Effector memory CD8-positive, alpha-beta T cell (primary cell): ENCODE measurements around the gene C1orf210.

Source experiments
- ATAC-seq: fragments of 150-1000 bp; cut with Tn5 transposase; replicated peaks from 2 replicates; pipeline ENCODE4 v1.10.0; 2021; ENCODE audit warnings: mild to moderate bottlenecking, moderate library complexity
- DNase-seq, 3 experiments: peaks; one replicate each; pipeline ENCODE4 v3.0.0; 2021
- H3K27ac Mint-ChIP-seq, 2 donors: one replicate each; pipeline ENCODE4 v1.8.0; 2022; ENCODE audit warnings: mild to moderate bottlenecking in 2 of 2, mixed read lengths in 2 of 2, moderate library complexity in 2 of 2
- H3K27me3 Mint-ChIP-seq, 2 donors: one replicate each; pipeline ENCODE4 v1.8.0; 2022; ENCODE audit warnings: mixed read lengths in 2 of 2
- H3K36me3 Mint-ChIP-seq: one replicate; pipeline ENCODE4 v1.8.0; 2022; ENCODE audit warnings: mild to moderate bottlenecking, moderate library complexity, mixed read lengths; ENCODE audit not compliant: insufficient read depth
- H3K4me1 Mint-ChIP-seq, 2 donors: one replicate each; pipeline ENCODE4 v1.8.0; 2022; ENCODE audit warnings: low read depth in 2 of 2, mixed read lengths in 2 of 2
- H3K4me3 Mint-ChIP-seq, 2 donors: one replicate each; pipeline ENCODE4 v1.8.0; 2022; ENCODE audit warnings: mild to moderate bottlenecking in 2 of 2, mixed read lengths in 2 of 2, moderate library complexity in 2 of 2
- H3K9me3 Mint-ChIP-seq, 2 donors: one replicate each; pipeline ENCODE4 v1.8.0; 2022; ENCODE audit warnings: mixed read lengths in 2 of 2

The C1orf210 gene

DNA sequence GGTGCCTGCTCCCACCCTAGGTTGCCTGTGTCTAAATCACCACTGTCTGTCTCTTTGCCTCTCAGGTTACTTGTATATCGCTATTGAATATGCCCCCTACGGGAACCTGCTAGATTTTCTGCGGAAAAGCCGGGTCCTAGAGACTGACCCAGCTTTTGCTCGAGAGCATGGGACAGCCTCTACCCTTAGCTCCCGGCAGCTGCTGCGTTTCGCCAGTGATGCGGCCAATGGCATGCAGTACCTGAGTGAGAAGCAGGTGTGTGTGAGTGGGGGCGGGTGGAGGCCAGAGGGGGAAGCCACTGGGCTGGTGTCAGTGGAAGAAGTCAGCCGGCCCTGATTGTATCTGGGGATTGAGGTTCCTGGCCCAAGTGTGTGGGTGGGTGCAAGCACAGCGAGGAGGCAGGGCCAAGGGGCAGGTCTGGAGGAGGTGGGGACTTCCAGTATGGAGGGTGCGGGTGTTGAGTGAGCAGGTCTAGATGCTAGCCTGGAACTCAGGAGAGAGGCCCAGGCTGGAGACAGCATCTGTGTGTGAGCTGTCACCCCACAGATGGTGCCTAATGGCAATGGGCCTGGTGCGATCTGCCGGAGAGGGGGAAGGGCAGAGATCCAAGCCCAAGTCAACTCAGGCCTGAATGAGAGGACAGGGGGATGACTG lies 32.6 kb upstream of the C1orf210 start:
- no peak for DNase-seq
- H3K4me1 Mint-ChIP-seq = no peaks in the 10 kb centered on the region
- no peaks in the 10 kb centered on the region for H3K9me3 Mint-ChIP-seq
- no peaks in the 10 kb centered on the region for H3K36me3 Mint-ChIP-seq
- no peak for ATAC-seq
- peak overlapping the region in 1 of 2 donors; percentile 31 for H3K27ac Mint-ChIP-seq
- peaks cover 0 to 11% of the 10 kb centered on the region in 2 donors for H3K27me3 Mint-ChIP-seq
- H3K4me3 Mint-ChIP-seq = no peak overlapping the region

DNA sequence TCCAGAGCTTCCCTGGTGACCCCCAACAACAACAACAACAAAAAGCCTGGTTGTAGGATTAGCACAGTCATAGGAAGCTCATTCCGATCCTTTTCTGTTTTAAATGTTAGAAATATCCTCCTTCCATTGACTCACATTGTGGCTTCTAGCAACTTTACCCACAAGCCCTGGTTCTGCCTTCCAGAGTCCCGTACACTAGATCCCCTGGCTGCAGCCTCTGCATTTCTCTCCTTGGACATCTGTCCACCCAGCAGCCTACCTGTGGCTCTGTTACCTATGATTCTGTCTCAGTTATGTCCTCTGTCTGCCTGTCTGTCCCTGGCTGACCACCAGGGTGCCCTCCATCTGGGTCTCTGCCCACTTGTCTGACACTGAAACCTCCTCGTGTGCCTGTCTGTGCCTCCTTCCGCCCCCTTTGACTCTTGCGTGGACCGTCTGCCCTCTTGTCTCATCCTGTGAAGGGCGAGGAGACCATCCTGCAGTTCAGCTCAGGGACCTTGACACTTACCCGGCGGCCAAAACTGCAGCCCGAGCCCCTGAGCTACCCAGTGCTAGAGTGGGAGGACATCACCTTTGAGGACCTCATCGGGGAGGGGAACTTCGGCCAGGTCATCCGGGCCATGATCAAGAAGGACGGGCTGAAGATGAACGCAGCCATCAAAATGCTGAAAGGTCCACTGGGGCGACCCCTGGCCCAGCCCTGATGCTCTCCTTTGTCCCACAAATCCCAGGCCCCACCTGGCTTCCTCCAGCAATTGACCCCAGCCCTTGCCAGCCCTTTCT lies 31.5 kb upstream of the C1orf210 start:
- Mint-ChIP-seq H3K27me3 (peaks cover 0 to 11% of the 10 kb centered on the region in 2 donors), H3K4me3 (no peak overlapping the region), H3K27ac (peak overlapping the region; percentile 31 to 56), H3K9me3 (no peaks in the 10 kb centered on the region), H3K4me1 (no peaks in the 10 kb centered on the region), H3K36me3 (no peaks in the 10 kb centered on the region)
- no peak for ATAC-seq
- no peak for DNase-seq

DNA sequence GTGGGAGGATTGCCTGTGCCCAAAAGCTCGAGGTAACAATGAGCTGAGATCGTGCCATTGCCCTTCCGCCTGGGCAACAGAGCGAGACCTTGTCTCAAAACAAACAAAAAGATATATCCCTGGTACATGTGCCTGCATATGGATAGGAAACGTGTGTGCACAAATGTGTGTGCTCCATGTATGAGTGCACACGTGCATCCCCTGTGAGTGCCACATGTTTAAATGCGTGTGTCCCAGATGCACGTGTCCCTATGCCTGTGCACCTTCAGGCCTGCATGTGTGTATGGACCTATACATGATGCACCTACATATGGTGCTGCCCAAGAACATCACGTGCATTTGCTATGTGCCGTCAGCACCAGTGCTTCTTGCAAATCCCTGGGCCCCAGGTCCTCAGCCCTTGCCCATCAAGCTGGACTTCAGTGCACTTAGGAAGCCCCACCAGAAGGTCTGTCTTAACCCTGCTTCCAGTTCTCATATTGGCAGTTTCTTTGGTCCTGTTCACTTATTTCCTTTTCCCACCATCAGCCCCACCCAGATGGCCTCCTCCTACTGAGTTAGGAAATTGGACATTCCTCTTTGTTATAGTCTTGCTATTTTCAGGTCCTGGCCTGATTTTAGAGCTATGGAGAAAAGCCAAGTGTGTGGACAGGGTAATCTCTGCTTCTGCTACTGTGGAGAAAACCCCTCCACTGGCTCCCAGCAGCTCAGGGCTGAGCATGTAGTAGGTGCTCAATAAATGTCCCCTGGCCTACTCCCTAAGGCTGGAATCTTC lies 30.8 kb upstream of the C1orf210 start:
- ATAC-seq = no peak
- H3K36me3 Mint-ChIP-seq = no peaks in the 10 kb centered on the region
- no peak overlapping the region for H3K4me3 Mint-ChIP-seq
- no peaks in the 10 kb centered on the region for H3K9me3 Mint-ChIP-seq
- peak overlapping the region in 1 of 2 donors; percentile 56 for H3K27ac Mint-ChIP-seq
- no peaks in the 10 kb centered on the region for H3K4me1 Mint-ChIP-seq
- DNase-seq = no peak
- H3K27me3 Mint-ChIP-seq = peaks cover 0 to 11% of the 10 kb centered on the region in 2 donors

DNA sequence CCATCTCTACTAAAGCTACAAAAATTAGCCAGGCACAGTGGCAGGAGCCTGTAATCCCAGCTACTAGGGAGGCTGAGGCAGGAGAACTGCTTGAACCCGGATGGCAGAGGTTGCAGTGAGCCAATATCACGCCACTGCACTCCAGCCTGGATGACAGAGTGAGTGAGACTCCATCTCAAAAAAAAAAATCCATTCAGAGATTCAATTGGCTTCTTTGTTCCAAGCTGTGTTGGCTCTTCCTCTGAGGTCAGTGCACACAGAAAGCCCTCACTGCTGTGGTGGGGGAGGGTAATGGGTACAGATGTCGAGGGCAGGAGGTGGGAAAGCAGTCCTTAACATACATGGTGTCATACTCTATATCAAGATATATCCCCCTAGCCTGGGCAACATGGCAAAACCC lies 30.1 kb upstream of the C1orf210 start:
- Mint-ChIP-seq H3K27me3 (peaks cover 0 to 11% of the 10 kb centered on the region in 2 donors), H3K27ac (no peak overlapping the region), H3K4me3 (no peak overlapping the region), H3K9me3 (no peaks in the 10 kb centered on the region), H3K4me1 (no peaks in the 10 kb centered on the region), H3K36me3 (no peaks in the 10 kb centered on the region)
- ATAC-seq (no peak), DNase-seq (no peak)

DNA sequence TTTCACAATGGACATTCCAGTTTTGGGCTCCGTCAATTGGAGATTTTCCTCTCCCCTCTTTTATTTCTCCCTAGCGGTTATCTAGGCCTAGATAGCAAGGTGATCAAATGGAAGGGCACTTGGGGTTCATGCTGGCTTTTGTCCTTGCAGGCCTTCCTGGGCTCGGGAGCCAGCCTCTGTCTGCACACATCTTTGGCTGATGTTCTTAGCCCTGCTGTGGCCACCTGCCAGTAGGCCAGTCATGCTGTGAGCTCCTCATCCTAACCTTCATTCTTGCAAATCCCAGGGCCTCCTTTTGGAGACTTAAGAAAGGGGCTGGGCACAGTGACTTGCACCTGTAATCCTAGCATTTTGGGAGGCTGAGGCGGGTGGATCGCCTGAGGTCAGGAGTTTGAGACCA lies 28.9 kb upstream of the C1orf210 start:
- peaks cover 8 to 11% of the 10 kb centered on the region in 2 donors for H3K27me3 Mint-ChIP-seq
- no peak for ATAC-seq

DNA sequence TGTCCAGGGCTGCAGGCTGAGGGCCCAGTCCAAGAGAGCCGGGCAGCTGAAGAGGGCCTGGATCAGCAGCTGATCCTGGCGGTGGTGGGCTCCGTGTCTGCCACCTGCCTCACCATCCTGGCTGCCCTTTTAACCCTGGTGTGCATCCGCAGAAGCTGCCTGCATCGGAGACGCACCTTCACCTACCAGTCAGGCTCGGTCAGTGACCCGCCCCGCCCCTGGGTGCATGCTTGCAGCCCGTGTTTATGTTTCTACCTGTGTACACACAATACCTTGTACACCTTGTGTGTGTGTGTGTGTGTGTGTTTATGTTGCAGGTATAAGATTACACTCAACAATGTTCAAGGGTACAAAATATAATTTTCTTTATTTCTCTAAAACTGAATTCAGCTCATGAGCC lies 28.4 kb upstream of the C1orf210 start:
- no peak overlapping the region for H3K27ac Mint-ChIP-seq
- peaks cover 9 to 13% of the 10 kb centered on the region in 2 donors for H3K27me3 Mint-ChIP-seq
- no peaks in the 10 kb centered on the region for H3K36me3 Mint-ChIP-seq
- no peak for ATAC-seq
- no peak for DNase-seq
- no peak overlapping the region for H3K4me3 Mint-ChIP-seq
- no peaks in the 10 kb centered on the region for H3K9me3 Mint-ChIP-seq
- no peaks in the 10 kb centered on the region for H3K4me1 Mint-ChIP-seq

More for the DNA sequence above, 28.9 kb upstream of the C1orf210 start:
- Mint-ChIP-seq H3K27ac (no peak overlapping the region), H3K9me3 (no peaks in the 10 kb centered on the region), H3K4me3 (no peak overlapping the region), H3K4me1 (no peaks in the 10 kb centered on the region), H3K36me3 (no peaks in the 10 kb centered on the region)
- DNase-seq = no peak

DNA sequence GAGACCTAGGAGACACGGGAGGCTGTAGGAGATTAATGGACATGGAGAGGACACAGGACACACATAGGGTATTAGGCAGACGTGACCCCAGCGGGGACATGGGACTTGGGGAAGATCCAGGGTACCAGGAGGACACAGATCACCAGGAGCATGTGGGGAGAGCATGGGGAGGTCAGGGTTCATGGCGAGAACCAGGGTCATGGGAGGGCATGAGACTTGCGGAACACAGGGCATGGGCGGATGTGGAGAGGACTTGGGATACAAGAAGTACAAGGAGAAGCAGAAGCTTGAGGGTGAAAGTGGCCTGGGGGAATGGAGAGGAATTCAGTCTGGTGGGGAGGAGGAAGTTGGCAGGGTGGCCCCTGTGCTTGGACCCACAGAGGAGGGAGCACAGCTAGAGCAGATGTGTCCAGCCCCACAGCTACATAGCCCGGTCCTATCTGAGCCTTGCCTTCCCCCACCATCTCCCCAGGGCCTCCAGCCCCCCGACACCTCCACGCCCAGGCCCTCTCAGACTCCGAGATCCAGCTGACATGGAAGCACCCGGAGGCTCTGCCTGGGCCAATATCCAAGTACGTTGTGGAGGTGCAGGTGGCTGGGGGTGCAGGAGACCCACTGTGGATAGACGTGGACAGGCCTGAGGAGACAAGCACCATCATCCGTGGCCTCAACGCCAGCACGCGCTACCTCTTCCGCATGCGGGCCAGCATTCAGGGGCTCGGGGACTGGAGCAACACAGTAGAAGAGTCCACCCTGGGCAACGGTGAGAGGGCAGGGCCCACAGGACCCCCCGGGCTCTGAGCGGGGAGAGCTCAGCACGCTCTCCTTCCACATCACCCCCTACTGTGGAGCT lies 27.5 kb upstream of the C1orf210 start:
- Mint-ChIP-seq H3K27ac (no peak overlapping the region), H3K27me3 (peaks cover 18% of the 10 kb centered on the region in 2 donors), H3K9me3 (no peaks in the 10 kb centered on the region), H3K4me3 (no peak overlapping the region), H3K36me3 (no peaks in the 10 kb centered on the region), H3K4me1 (no peaks in the 10 kb centered on the region)
- DNase-seq (no peak), ATAC-seq (no peak)

DNA sequence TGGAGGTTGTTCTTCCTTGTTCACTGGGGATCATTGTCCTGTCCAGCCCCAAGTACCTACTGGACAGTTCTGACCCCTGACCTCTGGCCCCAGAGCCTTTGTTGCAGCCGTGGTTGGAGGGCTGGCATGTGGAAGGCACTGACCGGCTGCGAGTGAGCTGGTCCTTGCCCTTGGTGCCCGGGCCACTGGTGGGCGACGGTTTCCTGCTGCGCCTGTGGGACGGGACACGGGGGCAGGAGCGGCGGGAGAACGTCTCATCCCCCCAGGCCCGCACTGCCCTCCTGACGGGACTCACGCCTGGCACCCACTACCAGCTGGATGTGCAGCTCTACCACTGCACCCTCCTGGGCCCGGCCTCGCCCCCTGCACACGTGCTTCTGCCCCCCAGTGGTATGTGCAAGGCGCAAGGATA lies 26.8 kb upstream of the C1orf210 start:
- H3K9me3 Mint-ChIP-seq = no peaks in the 10 kb centered on the region
- no peaks in the 10 kb centered on the region for H3K36me3 Mint-ChIP-seq
- H3K4me3 Mint-ChIP-seq = no peak overlapping the region
- H3K27ac Mint-ChIP-seq = no peak overlapping the region
- no peak for ATAC-seq
- H3K4me1 Mint-ChIP-seq = no peaks in the 10 kb centered on the region
- H3K27me3 Mint-ChIP-seq = peaks cover 18 to 23% of the 10 kb centered on the region in 2 donors
- DNase-seq = no peak

DNA sequence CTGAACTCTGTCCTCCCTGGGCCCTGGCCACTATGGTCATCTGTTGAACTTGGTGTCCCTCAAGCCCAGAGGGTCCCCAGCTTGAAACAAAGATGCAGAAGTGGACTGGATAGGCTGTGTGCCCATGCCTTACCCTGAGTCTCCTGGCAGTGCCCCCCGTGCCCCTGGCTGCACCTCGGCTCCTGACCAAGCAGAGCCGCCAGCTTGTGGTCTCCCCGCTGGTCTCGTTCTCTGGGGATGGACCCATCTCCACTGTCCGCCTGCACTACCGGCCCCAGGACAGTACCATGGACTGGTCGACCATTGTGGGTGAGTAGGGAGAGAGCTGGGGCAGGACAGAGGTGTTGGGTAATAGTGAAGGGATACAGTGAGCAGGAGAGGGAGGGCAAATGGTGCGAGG lies 26.1 kb upstream of the C1orf210 start:
- no peaks in the 10 kb centered on the region for H3K9me3 Mint-ChIP-seq
- H3K36me3 Mint-ChIP-seq = no peaks in the 10 kb centered on the region
- H3K27me3 Mint-ChIP-seq = peaks cover 21 to 25% of the 10 kb centered on the region in 2 donors
- DNase-seq (no peak), ATAC-seq (no peak)
- no peaks in the 10 kb centered on the region for H3K4me1 Mint-ChIP-seq
- no peak overlapping the region for H3K4me3 Mint-ChIP-seq
- H3K27ac Mint-ChIP-seq = no peak overlapping the region

DNA sequence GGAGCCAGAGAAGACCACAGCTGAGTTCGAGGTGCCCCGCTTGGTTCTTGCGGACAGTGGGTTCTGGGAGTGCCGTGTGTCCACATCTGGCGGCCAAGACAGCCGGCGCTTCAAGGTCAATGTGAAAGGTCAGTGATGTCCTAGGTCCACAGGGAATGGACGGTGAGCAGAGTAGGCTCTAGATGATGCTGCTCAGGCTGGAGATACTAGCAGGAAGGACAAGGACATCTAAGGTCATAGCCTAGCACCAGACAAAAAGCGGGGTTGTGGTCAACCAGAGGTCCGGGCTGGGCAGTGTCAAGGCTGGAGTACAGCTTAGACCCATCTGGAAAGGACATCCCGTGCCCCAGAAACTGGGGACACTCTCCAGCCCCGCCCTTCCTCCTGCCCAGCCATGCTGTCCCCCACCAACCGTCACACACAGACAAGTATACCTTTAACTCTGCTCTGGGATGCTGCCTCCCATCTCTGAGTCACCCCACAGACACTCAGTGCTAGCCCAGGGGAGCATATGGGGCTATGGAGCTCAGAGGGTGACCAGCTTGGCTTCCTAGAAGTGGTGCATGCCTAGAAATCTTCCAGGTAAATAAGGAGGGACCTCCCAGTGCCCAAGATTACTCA lies 24.1 kb upstream of the C1orf210 start:
- Mint-ChIP-seq H3K27ac (no peak overlapping the region), H3K36me3 (no peaks in the 10 kb centered on the region)

DNA sequence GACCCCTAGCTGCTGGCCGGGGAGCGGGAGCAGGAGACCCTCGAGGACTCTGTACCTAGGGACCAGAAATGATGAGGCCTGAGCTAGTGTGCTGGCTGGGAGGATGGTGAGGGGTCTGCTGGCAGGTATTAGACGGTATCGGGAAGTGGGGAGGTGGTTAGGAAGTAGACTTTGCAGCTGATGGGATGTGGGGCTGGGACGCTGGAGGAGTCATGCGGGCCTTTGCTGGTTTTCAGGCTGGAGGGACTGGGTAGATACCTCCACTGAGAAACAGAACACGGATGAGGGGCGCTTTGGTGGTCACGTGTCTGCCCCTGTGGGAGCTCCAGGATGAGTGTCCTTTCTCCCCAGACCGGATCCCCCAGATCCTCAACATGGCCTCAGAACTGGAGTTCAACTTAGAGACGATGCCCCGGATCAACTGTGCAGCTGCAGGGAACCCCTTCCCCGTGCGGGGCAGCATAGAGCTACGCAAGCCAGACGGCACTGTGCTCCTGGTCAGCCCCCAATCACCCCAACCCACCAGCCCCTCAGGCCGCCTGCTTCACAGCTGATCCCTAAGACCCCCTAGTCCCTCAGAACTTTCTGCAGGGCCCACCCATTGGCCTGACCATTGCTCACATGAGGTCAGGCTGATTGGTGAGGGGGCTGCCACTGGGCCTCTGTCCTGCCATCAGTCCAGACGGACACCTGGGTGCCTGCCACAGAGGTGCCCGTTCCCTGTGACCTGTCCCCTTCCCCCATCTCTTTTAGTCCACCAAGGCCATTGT lies 23.4 kb upstream of the C1orf210 start:
- no peak for DNase-seq
- Mint-ChIP-seq H3K27ac (no peak overlapping the region), H3K27me3 (peaks cover 33 to 37% of the 10 kb centered on the region in 2 donors), H3K9me3 (no peaks in the 10 kb centered on the region), H3K36me3 (no peaks in the 10 kb centered on the region), H3K4me1 (no peaks in the 10 kb centered on the region), H3K4me3 (no peak overlapping the region)
- ATAC-seq = no peak

More for the DNA sequence above, 24.1 kb upstream of the C1orf210 start:
- H3K27me3 Mint-ChIP-seq = peaks cover 33 to 34% of the 10 kb centered on the region in 2 donors
- no peaks in the 10 kb centered on the region for H3K4me1 Mint-ChIP-seq
- H3K9me3 Mint-ChIP-seq = no peaks in the 10 kb centered on the region
- no peak overlapping the region for H3K4me3 Mint-ChIP-seq
- ATAC-seq (no peak), DNase-seq (no peak)

DNA sequence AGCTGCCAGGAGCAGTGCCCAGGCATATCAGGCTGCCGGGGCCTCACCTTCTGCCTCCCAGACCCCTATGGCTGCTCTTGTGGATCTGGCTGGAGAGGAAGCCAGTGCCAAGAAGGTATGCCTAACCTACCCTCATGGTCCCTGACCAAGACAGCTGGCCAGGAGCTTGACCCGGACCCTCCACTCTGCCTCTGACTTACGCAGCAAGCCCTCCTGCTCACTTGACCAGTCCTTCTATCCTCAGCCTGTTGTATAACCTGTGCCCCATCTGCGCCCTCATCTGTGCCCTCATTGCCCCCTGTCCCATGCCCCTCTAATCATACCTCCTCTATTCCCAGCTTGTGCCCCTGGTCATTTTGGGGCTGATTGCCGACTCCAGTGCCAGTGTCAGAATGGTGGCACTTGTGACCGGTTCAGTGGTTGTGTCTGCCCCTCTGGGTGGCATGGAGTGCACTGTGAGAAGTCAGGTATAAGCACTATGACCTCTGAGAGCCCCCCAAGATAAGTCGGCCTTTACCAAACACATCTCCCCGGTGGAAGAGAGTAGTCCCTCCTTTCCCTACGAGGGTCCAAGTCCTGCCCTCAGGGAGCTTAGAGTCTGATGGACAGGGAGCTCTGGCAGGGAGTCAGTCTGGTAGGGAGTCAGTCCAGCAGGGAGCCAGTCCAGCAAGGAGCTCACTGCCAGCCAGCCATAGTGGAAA lies 22.2 kb upstream of the C1orf210 start:
- Mint-ChIP-seq H3K27ac (no peak overlapping the region), H3K4me1 (no peaks in the 10 kb centered on the region), H3K9me3 (no peaks in the 10 kb centered on the region), H3K27me3 (peaks cover 33 to 41% of the 10 kb centered on the region in 2 donors), H3K36me3 (no peaks in the 10 kb centered on the region), H3K4me3 (no peak overlapping the region)
- DNase-seq (no peak), ATAC-seq (no peak)
